GM12878 (cell line): ENCODE results near the gene OSBPL3. TPM values are rescaled to one million over a fixed set of nuclear protein-coding genes. Genes with fewer than 3 reads are reported as not detected.
A peak's percentile ranks its signal among the peaks of the same experiment; 100 is the strongest.

Source experiments
- ATAC-seq: fragments of 200-7000 bp; cut with Tn5 transposase; 3 replicates; pipeline ENCODE4 v1.9.1; 2020; ENCODE audit warnings: mild to moderate bottlenecking, moderate library complexity
- BruUV-seq: library from RNA; stranded (reverse); fragments of 400-500 nt; replicated peaks from 2 replicates; lab custom pipeline; 2021; lab: Mats Ljungman, UMichigan
- CTCF ChIA-PET: fragments of 300-600 bp; sonication (Branson Sonifier 250); formaldehyde crosslinking; extraction: SDS; loops from one replicate; lab custom pipeline; 2021; ENCODE audit warnings: inconsistent platforms; lab: Yijun Ruan, JAX
- POLR2A ChIA-PET: fragments of 350-600 bp; formaldehyde crosslinking; extraction: SDS; loops from one replicate; lab custom pipeline; 2021; ENCODE audit warnings: inconsistent platforms; lab: Charles Lee
- RAD21 ChIA-PET: fragments of 300-600 bp; sonication (Branson Sonifier 250); formaldehyde crosslinking; loops from one replicate; lab custom pipeline; 2023; ENCODE audit warnings: antibody characterized with exemption; ENCODE audit not compliant: unreplicated experiment; lab: Charles Lee
- SMC1A ChIA-PET: fragments of 300-600 bp; sonication (Branson Sonifier 250); formaldehyde crosslinking; loops from one replicate; lab custom pipeline; 2023; ENCODE audit not compliant: unreplicated experiment, uncharacterized antibody; lab: Charles Lee
- DNase-seq: peaks from one replicate; pipeline ENCODE4 v3.0.0-alpha.2; 2011; ENCODE audit warnings: low read depth, low spot score
- FAIRE-seq: peaks from 3 replicates; lab custom pipeline; 2011; peaks lifted over from hg19 to GRCh38; lab: Jason Lieb, UNC
- H2AFZ ChIP-seq: 2 replicates; pipeline ENCODE4 v1.6.0; 2011; ENCODE audit warnings: low read depth, low read length, control low read depth; ENCODE audit not compliant: control insufficient read depth
- H3K27ac ChIP-seq: 2 replicates; pipeline ENCODE4 v1.5.1; 2011; ENCODE audit warnings: control low read depth; ENCODE audit not compliant: control insufficient read depth, insufficient read depth
- H3K27me3 ChIP-seq, 2 experiments: replicated peaks in 1 of 2; 2 replicates each; pipeline versions ENCODE4 v1.6.0 to v1.6.1; 2011; ENCODE audit warnings: low read length in 1 of 2; ENCODE audit not compliant: control insufficient read depth in 2 of 2, insufficient read depth in 2 of 2
- H3K36me3 ChIP-seq, 2 experiments: 2 replicates each; pipeline ENCODE4 v1.5.1; 2011; ENCODE audit warnings: low read length in 1 of 2; ENCODE audit not compliant: control insufficient read depth in 2 of 2, insufficient read depth in 2 of 2
- H3K4me1 ChIP-seq: 2 replicates; pipeline ENCODE4 v1.6.1; 2011; ENCODE audit warnings: mild to moderate bottlenecking, low read length, moderate library complexity, mixed read lengths; ENCODE audit not compliant: control insufficient read depth, insufficient read depth
- H3K4me2 ChIP-seq: 2 replicates; pipeline ENCODE4 v1.6.0; 2011; ENCODE audit warnings: control low read depth; ENCODE audit not compliant: control insufficient read depth, insufficient read depth
- H3K4me3 ChIP-seq: fragments of 200-600 bp; sonication (generic); 2 replicates; pipeline ENCODE4 v1.5.1; 2016
- H3K79me2 ChIP-seq: 2 replicates; pipeline ENCODE4 v1.6.0; 2011; ENCODE audit warnings: low read length; ENCODE audit not compliant: control insufficient read depth, insufficient read depth
- H3K9ac ChIP-seq: 2 replicates; pipeline ENCODE4 v1.8.0; 2011; ENCODE audit warnings: low read length, control low read depth, mixed read lengths; ENCODE audit not compliant: control insufficient read depth, insufficient read depth
- H3K9me3 ChIP-seq: replicated peaks from 3 replicates; pipeline ENCODE4 v1.5.1; 2011; ENCODE audit warnings: mild to moderate bottlenecking, low read length; ENCODE audit not compliant: control insufficient read depth, insufficient read depth
- H4K20me1 ChIP-seq: 2 replicates; pipeline ENCODE4 v1.6.0; 2011; ENCODE audit not compliant: control insufficient read depth, insufficient read depth
- ASH2L ChIP-seq: fragments of 300-600, 200-600 bp; sonication (generic); IDR thresholded peaks from 2 replicates; pipeline ENCODE4 v1.6.1; 2017; ENCODE audit warnings: low read depth, mild to moderate bottlenecking, borderline replicate concordance
- E4F1 ChIP-seq: fragments of 450-650 bp; IDR thresholded peaks from 2 replicates; pipeline ENCODE4 v1.6.1; 2018; ENCODE audit warnings: borderline replicate concordance, mild to moderate bottlenecking; ENCODE audit not compliant: partially characterized antibody
- EGR1 ChIP-seq, 2 experiments: IDR thresholded peaks; 1 replicate in 1 of 2; 2 replicates in 1 of 2; pipeline ENCODE4 v1.6.1; 2011 to 2012; ENCODE audit warnings: low read depth in 2 of 2, low read length in 2 of 2, borderline replicate concordance in 1 of 2, mild to moderate bottlenecking in 1 of 2, moderate library complexity in 1 of 2
- GATAD2B ChIP-seq: fragments of 450-650 bp; conservative IDR thresholded peaks from 2 replicates; pipeline ENCODE4 v1.6.1; 2017; ENCODE audit warnings: low read depth, mild to moderate bottlenecking, moderate library complexity
- NRF1 ChIP-seq: conservative IDR thresholded peaks from 2 replicates; pipeline ENCODE4 v1.6.1; 2011; ENCODE audit warnings: mild to moderate bottlenecking, low read depth, low read length, improper control_type of control experiment
- SIX5 ChIP-seq: IDR thresholded peaks from 2 replicates; pipeline ENCODE4 v1.6.1; 2011; ENCODE audit warnings: mild to moderate bottlenecking, low read depth, low read length, moderate library complexity; ENCODE audit not compliant: severe bottlenecking
- YY1 ChIP-seq: IDR thresholded peaks from 2 replicates; pipeline ENCODE4 v1.6.1; 2011; ENCODE audit warnings: low read depth, mild to moderate bottlenecking, low read length
- WGBS: methylation state at CpG from one replicate; pipeline ENCODE4 v1.1.6; 2016; ENCODE audit warnings: low lambda C conversion rate; ENCODE audit not compliant: insufficient replicate concordance, insufficient coverage; ENCODE audit errors: missing lambda C conversion rate; 5-methylcytosine and 5-hydroxymethylcytosine counted together
- in situ Hi-C: fragments of 300-500 bp; cut with MboI; formaldehyde crosslinking; loops from 9 replicates; pipeline ENCODE4 v1.14.3; 2018; ENCODE audit warnings: mixed read lengths
- intact Hi-C: fragments of 100-400 bp; cut with micrococcal nuclease; formaldehyde crosslinking; loops from one replicate; pipeline ENCODE4 v1.14.2; 2022; ENCODE audit not compliant: unreplicated experiment
- polyA plus RNA-seq, 11 experiments: library from polyadenylated mRNA; depleted of rRNA in 4 of 11; unstranded in 6 of 11; stranded (reverse) in 5 of 11; fragments of >200 nt; fragmentation: Nextera tagmentation in 4 of 11; fragmentation: Illumina TruSeq in 1 of 11; extraction: Ambion mirVana in 4 of 11; extraction: Trizol in 1 of 11; gene quantifications; 1 replicate in 1 of 11; 2 replicates in 10 of 11; pipeline versions ENCODE4 v1.2.1 to v1.2.3, GENCODE V29; 2011 to 2016; ENCODE audit warnings: inconsistent platforms in 2 of 11, missing spikeins in 2 of 11, low read depth in 1 of 11
- total RNA-seq, 4 experiments: library from RNA; depleted of rRNA in 3 of 4; stranded (reverse); fragments of >200 nt in 3 of 4; fragmentation: Illumina TruSeq in 1 of 4; extraction: Trizol in 1 of 4; gene quantifications; 2 replicates each; pipeline versions ENCODE4 v1.2.1 to v1.2.3, GENCODE V29; 2013 to 2021

Gene OSBPL3
- total and polyA plus RNA-seq, 10 of the 15 experiments (the other 5 are each of a cell fraction or from before 2014, with no cell fraction given): 6.1 to 46.6 (median 27.0) TPM

- TF ChIP-seq EGR1 (IDR thresholded peaks at IDR 0.05; ENCODE audit: borderline replicate concordance in 1 of 2, low read depth in 2 of 2, low read length in 2 of 2) (no peak), YY1 (peak; percentile 42; the same call in 1 of the 2 replicates), SIX5 (no peak), E4F1 (no peak), GATAD2B (no peak), ASH2L (no peak), NRF1 (no peak)
- Histone ChIP-seq H3K36me3 (no peaks in the 10 kb centered on the region), H3K4me2 (peak overlapping the region; percentile 51; the same call in 1 of the 2 replicates), H3K9ac (no peak overlapping the region), H3K79me2 (peaks cover 98% of the 10 kb centered on the region), H3K27ac (peak overlapping the region; percentile 5; the same call in 1 of the 2 replicates), H2AFZ (no peak overlapping the region), H3K4me1 (peaks cover 31% of the 10 kb centered on the region), H3K9me3 (no peaks in the 10 kb centered on the region), H3K27me3 (no peaks in the 10 kb centered on the region), H4K20me1 (no peaks in the 10 kb centered on the region), H3K4me3 (no peak overlapping the region)
- no TSS peak for BruUV-seq
- ChIA-PET RAD21 (interaction anchor here (0.6 to 11.1 kb wide), 4 partner anchors 6 to 1354 kb away, joined by 3 to 106 read pairs (median 11); no protein-coding TSS in a partner anchor), SMC1A (interaction anchor here (0.6 to 16.1 kb wide), 10 partner anchors 7 to 151 kb away, joined by 3 to 189 read pairs (median 3); no protein-coding TSS in a partner anchor), POLR2A (interaction anchor here (1.0 to 1.1 kb wide), 2 partner anchors 9 to 49 kb away, joined by 3 to 5 read pairs; partner anchors contain the start of gene OSBPL3), CTCF (interaction anchor here (0.9 to 3.2 kb wide), 10 partner anchors 9 to 160 kb away, joined by 3 to 11 read pairs (median 5); no protein-coding TSS in a partner anchor)
- DNase-seq (no peak), ATAC-seq (no peak), FAIRE-seq (peak; percentile 81)
- in situ Hi-C loops (no loop called here), intact Hi-C loops (no loop called here)
- WGBS: 95% methylated on average over 1 of the region's 1 CpG
These were observed 7.9 kb downstream of the OSBPL3 start for GRCh38 chr7:24972166-24972477.
